ENCODE results near the gene KHDRBS2.

The KHDRBS2 gene
- total RNA-seq = 0 reads per million in 2 donors

DNA sequence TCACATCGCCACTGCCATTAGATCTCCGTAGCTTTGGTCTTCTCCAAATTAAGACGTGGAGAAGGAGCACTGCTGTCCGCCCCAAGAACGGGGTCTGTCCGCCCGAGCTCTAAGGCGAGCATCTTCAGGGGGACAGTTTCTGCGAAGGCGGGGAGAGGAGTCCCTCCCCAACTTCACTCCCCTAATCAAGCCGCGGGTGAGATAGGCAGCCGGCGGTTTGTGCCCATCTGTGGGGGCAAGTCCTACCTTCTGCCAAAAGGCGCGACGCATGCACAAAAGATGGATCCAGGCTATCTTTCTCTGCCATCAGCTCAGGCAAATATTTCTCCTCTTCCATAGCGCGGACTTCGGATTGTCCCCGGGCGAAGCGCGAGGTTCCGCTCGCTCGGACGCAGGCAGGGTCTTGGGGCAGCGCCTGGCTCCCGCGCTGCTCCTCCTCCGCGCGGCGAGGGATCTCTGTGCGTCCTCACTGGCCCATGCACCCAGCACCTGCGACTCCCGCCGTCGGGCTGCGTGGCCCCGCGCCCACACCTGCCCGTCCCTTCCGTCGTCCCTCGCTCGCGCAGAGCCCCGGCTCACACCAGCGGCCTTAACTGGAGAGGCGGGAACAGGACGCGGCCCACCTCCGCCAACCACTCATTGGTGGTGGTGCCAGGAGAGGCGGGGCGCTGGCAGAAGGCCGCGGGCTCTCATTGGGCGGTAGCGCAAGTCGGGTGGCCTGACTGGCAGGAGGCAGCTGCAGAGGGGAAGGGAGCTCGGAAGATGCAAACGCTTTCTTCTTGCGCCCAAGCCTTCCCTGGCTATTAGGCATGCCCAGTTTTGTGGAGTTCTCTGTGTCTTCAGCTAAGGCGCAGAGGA is at the start of gene KHDRBS2:
TSS of gene KHDRBS2 (minus strand) at position 614 of the 858 bp plus-strand sequence.
- DNase-seq = no peak

DNA sequence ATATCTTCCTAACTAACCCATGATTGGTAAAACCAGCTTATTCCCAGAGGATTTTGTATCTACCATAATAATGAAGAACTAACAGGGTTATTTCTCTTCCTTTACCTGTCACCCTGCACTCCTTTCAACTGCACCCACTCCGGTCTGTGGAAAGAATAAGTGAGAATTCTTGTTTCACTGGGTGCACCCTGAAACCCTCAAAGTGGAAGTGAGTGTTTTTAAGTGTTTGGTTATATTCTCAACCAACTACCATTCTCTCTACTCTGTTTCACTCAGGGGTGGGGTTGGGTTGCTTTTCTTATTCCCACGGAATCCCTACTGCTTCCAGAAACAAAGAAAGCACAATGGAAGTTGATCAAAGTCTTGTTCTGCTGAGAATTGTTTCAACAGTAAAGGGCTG is 42.6 kb upstream of the KHDRBS2 start:
- no peak for DNase-seq

GRCh38 chr6:62324834-62325233 is 38.8 kb upstream of the KHDRBS2 start:
- no peak for DNase-seq

GRCh38 chr6:62323818-62324431 is 37.9 kb upstream of the KHDRBS2 start:
- DNase-seq = no peak

GRCh38 chr6:62298745-62299392 is 12.8 kb upstream of the KHDRBS2 start:
- no peak for DNase-seq

GRCh38 chr6:62296541-62296940 is 10.5 kb upstream of the KHDRBS2 start:
- no peak for DNase-seq

- no peak for DNase-seq
Measured at GRCh38 chr6:62288974-62289373, 2.9 kb upstream of the KHDRBS2 start.

DNA sequence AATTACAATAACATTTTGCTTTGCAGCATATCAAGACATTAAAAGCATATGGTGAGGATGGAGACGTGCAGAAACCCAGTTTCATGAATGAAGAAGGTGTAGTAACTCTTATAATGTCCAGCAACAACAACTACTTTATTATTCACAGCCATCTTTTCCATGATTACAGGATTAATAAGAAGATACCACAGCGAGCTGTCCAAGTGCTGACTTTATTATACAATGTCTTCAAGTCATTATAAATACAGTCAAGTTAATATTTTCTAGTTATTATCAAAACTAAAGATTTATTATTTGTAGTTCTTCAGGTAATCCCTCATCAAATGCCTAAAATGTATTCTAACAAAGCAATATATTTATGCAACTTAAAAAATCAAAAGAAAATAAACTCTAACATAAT is 2.5 kb upstream of the KHDRBS2 start:
- no peak for DNase-seq

DNA sequence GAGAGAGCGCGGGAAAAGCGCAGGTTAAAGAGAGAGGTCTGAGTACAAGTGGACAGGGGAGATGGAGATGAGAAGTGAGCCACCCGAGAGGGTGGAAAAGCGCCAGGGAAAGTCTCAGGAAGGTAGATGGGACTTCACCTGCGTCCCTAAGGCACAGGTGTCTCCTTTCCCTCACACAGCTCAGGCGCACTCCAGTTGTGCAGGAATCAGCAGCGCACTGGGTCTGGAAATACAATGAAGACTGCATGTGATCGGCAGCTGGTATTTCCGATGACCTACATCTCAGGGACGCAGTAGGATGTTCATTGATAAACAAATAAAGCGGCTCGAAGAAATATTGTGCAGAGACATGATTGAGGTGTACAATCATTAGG is 432 bp upstream of the KHDRBS2 start:
- DNase-seq = no peak

GRCh38 chr6:62284725-62285124 is 1.3 kb downstream of the KHDRBS2 start:
- no peak for DNase-seq

GRCh38 chr6:62283796-62284411 is 2.1 kb downstream of the KHDRBS2 start:
- DNase-seq = no peak

DNA sequence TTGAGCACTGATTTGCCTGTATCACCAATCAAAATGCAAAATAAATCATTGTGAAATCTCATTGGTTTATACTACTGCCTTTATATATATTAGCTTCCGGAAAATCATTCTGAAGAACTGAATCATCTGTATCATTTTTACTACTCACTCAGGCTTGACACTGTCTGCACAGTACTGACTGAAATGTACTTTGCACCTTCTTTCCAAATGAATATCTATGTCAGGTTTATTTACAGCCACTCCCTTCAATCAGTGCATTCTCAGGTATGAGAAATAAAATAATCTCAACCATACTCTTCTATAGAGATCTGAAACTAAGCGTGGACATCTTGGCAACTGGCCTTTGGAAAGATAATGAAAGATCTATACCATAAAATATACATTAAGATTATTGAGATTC is 2.7 kb downstream of the KHDRBS2 start:
- no peak for DNase-seq

DNA sequence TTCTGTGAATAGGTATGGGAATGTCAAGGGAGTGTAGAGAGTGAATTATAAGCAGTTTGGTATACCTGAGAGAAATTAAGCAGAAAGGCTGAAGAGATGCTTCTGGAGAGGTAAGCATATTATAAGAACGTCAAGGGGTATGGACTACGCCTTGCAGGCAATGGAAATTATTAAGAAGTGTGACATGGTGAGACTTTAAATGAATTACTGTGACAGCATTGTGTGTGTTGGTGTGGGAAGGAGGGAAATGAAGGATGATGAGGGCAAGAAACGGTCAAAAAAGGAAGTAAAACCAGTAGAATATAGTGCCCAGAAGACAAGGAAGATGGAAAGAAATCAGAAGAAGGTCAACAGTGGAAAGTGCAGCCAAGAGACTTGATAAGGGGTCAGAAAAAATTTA is 5.9 kb downstream of the KHDRBS2 start:
- no peak for DNase-seq

DNA sequence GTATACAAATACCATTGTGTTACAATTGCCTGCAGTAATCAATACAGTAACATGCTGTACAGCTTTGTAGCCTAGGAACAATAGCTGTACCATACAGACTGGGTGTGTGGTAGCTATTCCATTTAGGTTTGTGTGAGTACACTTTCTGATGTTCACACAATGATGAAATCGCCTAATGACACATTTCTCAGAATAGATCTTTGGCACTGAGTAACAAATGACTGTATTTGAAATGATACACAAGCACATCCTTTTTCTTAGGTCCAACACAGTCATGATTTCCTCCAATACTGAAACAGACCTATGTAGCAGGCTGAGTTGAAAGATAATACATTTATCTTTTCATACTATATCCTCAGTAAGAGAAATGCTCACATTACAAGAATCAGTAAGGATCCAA is 13.9 kb downstream of the KHDRBS2 start:
- DNase-seq = no peak

DNA sequence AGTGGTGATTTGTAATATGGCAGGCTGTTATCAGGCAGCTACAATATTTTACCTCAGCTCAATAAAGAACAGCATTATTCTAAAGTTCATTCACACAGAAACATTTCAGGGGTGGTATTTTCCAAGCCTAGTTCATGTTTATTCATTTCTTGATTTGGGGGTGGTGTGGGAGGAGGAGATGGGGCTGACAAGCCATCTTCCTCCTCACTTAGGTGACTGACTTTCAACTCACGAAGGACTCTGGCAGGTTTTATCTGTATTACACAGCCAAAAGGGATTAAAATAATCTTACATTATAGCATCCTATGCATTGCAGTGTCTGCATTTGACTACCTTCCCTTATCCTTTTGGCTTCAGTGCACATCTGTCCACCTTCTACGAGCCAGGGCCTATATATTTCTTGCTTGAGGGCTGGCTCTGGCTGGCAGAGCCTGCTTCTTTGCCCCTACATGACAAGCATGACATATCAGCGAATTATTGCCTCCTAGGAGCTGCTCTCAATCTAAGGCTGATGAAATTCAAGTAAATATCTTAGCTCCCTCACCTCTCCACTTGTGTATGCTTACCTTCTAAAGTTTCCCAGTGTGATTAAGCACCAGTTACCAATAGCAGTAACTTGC is 20.0 kb downstream of the KHDRBS2 start:
- DNase-seq = no peak

GRCh38 chr6:62262283-62262682 is 23.7 kb downstream of the KHDRBS2 start:
- DNase-seq = no peak

GRCh38 chr6:62246087-62246486 is 39.9 kb downstream of the KHDRBS2 start:
- no peak for DNase-seq

GRCh38 chr6:62236784-62237183 is 49.2 kb downstream of the KHDRBS2 start:
- DNase-seq = no peak

DNA sequence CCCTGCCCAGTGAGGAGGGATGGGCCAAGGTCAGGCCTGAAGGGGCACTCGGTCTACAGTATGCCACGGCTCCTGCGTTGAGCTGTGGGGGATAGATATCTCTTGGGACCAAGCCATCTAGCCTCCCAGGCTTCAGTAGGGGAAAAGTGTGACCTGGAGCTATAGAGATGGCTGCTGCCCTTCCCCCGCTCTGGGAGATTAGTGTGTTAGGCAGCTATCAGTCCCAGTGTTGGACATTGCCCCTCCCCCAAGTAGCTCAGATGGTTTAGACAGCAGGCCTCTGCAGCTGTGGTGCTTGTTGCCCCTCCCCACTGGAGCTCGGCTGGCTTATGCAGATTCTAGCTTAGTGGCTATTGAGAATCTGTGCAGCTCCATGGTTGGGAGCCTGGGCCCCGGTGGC is 56.8 kb downstream of the KHDRBS2 start:
- no peak for DNase-seq

DNA sequence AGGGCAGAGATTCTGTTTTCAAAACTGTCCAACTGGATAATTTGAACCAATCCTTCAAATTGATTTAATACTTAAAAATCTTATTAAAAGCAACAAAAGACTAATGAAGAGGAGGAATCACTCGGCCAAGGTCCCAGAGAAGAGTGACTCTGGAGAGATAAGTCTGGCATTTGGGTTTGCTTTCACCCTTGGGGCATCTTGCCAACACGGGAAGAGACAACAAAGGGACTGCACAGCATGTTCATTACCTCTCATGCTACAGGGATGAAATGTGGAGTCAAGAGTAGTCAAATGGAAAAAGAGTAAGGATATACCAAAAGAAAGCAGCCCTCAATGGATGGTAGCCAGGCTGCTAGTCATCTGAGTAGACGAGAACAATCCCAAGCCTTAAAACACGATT is 68.2 kb downstream of the KHDRBS2 start:
- no peak for DNase-seq

DNA sequence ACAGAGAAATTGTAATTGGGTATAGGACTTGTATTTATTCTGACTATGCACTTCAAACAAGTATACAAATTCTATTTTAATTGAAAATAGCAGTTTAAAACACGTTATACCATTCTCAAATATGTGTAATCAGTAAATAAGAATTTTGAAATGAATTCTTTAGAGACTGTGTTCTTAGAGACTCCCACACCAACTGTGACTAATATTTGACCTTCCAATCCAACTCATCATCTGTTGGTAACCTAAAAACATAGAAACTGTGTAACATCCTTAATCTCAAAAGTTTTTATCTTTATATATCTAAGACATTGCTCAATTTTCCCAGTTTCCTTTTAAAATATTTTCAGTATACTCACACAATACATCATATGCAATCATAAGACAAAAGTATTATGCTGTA is 83.9 kb downstream of the KHDRBS2 start:
- DNase-seq = no peak

DNA sequence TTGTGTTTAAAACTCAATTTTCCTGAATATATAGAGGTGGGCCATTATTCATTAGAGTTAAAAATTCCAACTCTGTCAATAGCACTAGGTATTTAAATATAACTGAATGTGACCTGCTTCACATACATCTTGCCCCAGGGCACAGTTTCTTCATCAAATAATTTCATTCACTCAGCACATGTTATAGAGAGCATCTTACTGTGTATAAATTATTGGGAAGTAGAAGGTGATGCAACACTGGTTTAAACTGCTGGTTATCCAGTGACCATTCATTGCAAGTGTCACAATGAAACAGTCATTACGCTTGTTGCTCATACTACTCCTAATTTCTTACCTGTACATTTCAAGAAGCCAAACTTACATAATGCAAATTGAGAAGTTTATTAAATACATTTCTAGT is 93.4 kb downstream of the KHDRBS2 start:
- DNase-seq = no peak

DNA sequence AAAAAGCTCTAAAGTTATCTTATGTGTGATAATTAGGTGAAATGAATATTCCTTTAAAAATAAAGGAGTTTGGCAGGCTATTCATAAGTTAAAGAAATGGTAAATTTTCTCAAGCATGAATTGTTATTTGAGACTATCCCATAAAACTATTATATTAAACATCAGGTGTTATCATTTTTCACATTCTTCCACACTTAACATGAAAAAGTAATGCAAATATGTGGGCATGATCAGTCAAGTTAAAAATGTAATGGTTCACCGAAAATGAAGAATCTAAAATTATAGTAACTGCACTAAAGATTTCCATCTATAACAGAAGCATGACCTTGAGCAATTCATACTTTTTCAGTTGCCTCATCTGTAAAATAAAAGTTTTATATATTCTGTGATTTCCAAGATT is 110.8 kb downstream of the KHDRBS2 start:
- DNase-seq = no peak

All from T-helper 9 cell (primary cell).